ENCODE data around the gene SAMD5.
A peak's percentile ranks its signal among the peaks of the same experiment; 100 is the strongest.

Gene SAMD5

GRCh38 chr6:147508042-147508865, at the start of gene SAMD5:
TSS of gene SAMD5 (plus strand) at chr6:147508690. CDS start at chr6:147508929, 239 bp downstream.
- DNase-seq (ENCODE audit: low spot score), result peak; percentile 80

- DNase-seq (ENCODE audit: low spot score), result no peak
Observed at GRCh38 chr6:147459780-147460179, 48.7 kb upstream of the SAMD5 start.

GRCh38 chr6:147463651-147464050, 44.8 kb upstream of the SAMD5 start:
- DNase-seq (ENCODE audit: low spot score), result no peak

- DNase-seq (ENCODE audit: low spot score), result no peak
Observed at GRCh38 chr6:147467428-147467827, 41.1 kb upstream of the SAMD5 start.

- peak; percentile 17 for DNase-seq (ENCODE audit: low spot score)
Observed at GRCh38 chr6:147467886-147468285, 40.6 kb upstream of the SAMD5 start.

GRCh38 chr6:147468634-147469033, 39.9 kb upstream of the SAMD5 start:
- DNase-seq (ENCODE audit: low spot score), result no peak

- no peak for DNase-seq (ENCODE audit: low spot score)
Observed at GRCh38 chr6:147479857-147480256, 28.6 kb upstream of the SAMD5 start.

- DNase-seq (ENCODE audit: low spot score), result no peak
Observed at GRCh38 chr6:147486683-147487082, 21.8 kb upstream of the SAMD5 start.

GRCh38 chr6:147497472-147497871, 11.0 kb upstream of the SAMD5 start:
- no peak for DNase-seq (ENCODE audit: low spot score)

GRCh38 chr6:147503587-147503986, 4.9 kb upstream of the SAMD5 start:
- no peak for DNase-seq (ENCODE audit: low spot score)

- no peak for DNase-seq (ENCODE audit: low spot score)
Observed at GRCh38 chr6:147504848-147505247, 3.6 kb upstream of the SAMD5 start.

GRCh38 chr6:147506704-147507114, 1.8 kb upstream of the SAMD5 start:
- peak; percentile 67 for DNase-seq (ENCODE audit: low spot score)

GRCh38 chr6:147507162-147508041, 1.1 kb upstream of the SAMD5 start:
- peak; percentile 30 for DNase-seq (ENCODE audit: low spot score)

- DNase-seq (ENCODE audit: low spot score), result no peak
Observed at GRCh38 chr6:147508866-147509608, 547 bp downstream of the SAMD5 start.

- peak; percentile 72 for DNase-seq (ENCODE audit: low spot score)
Observed at GRCh38 chr6:147509891-147510290, 1.4 kb downstream of the SAMD5 start.

- DNase-seq (ENCODE audit: low spot score), result peak; percentile 42
Observed at GRCh38 chr6:147510929-147511590, 2.6 kb downstream of the SAMD5 start.

GRCh38 chr6:147514831-147515230, 6.3 kb downstream of the SAMD5 start:
- DNase-seq (ENCODE audit: low spot score), result no peak

GRCh38 chr6:147515327-147515726, 6.8 kb downstream of the SAMD5 start:
- DNase-seq (ENCODE audit: low spot score), result no peak

- DNase-seq (ENCODE audit: low spot score), result no peak
Observed at GRCh38 chr6:147522597-147522996, 14.1 kb downstream of the SAMD5 start.

GRCh38 chr6:147525519-147526209, 17.2 kb downstream of the SAMD5 start:
- no peak for DNase-seq (ENCODE audit: low spot score)

- DNase-seq (ENCODE audit: low spot score), result no peak
Observed at GRCh38 chr6:147527197-147527596, 18.7 kb downstream of the SAMD5 start.

Measured in kidney tubule cell (primary cell).